Activated T-cell treated with anti-CD3 and anti-CD28 coated beads for 4 hours (primary cell): ENCODE data around the gene REELD1.

Experiments used
- DNase-seq: peaks from one replicate; pipeline ENCODE4 v3.0.0-alpha.2; 2020

Gene REELD1

GRCh38 chr4:146229406-146229805, 15.1 kb downstream of the REELD1 start:
- DNase-seq: no peak

- DNase-seq: no peak
These were observed 17.9 kb downstream of the REELD1 start for GRCh38 chr4:146232131-146232722.

GRCh38 chr4:146235654-146236177, 21.4 kb downstream of the REELD1 start:
- no peak for DNase-seq

DNA sequence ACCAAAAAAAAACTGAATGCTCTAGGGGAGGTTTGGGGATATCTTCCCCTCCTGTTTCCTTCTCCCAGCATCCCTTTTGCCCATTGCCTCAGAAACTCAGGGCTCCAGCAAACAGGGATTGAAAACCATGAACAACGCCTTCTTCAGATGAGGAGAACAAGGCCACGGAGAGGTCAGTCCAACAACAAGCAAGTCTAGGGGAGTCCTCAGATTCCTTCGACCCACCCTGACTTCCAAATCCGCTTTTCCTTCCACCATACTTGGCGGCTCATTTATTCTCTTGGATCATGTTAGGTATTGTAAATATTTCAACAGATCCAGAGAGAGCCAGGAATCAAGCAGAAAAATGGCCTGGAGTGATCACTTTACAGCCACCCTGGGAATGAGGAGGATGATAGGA, 21.9 kb downstream of the REELD1 start:
- no peak for DNase-seq

GRCh38 chr4:146237092-146237491, 22.8 kb downstream of the REELD1 start:
- DNase-seq: no peak

- no peak for DNase-seq
These were observed 23.8 kb downstream of the REELD1 start for GRCh38 chr4:146238107-146238506.

GRCh38 chr4:146243141-146243882, 29.0 kb downstream of the REELD1 start:
- DNase-seq: peak; percentile 50

DNA sequence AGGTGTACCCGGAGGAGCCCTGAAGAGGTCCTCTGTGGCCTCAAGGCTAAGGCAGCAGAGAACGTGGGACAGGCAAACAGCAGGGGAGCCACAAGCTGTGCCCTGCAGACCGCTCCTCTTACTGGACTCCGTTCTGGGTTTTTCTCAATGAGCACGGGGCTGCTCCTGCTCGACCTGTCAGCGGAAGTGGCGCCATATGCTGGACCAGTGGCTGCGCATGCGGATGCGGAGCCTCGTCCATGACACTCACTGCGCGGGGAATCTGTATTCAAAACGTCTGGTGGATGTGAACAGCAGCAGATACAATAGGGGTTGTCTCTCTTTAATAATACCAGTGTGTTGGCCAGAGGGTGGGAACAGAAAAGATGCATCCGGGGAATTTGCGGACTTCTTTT, 29.5 kb downstream of the REELD1 start:
- DNase-seq: no peak

GRCh38 chr4:146244496-146244895, 30.2 kb downstream of the REELD1 start:
- DNase-seq: no peak

- no peak for DNase-seq
These were observed 30.9 kb downstream of the REELD1 start for GRCh38 chr4:146245246-146245645.

DNA sequence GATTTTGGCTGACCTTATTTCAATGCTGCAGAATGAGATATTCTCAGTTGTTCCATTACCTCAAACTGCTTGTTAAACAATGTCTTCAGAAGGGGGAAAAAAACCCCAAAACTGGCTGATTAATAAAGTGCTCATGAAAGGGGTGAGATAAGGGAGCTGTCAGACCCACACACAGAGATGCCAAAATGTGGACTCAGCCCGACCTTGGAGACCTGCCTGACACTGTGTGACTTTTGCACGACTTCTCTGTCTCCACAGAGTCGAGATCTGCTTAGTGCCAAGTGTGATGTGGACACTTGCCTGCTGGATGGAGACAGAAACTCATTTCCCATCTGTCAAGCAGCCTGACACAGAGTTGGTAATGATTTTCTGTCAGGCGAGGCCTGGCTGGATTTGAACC, 31.5 kb downstream of the REELD1 start:
- DNase-seq: no peak

DNA sequence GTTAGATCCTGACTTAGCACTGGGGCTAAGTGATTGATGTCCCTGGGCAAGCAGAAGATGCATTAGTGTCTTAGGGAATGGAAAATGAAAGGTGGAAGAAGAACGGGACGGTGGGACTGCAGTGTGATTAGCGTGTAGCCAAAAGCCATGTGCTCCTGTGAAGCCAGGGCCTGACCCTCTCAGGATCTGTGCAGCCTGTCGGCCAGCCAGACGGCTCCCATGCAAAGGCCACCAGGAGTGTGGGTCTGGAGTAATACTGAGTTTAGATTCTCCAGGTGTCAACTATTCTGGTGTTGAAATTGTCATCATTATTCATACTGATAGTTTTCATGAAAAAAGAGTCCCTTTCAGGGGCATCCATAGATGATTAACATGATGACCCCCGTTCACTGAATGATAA, 32.0 kb downstream of the REELD1 start:
- DNase-seq: no peak

GRCh38 chr4:146247356-146247755, 33.0 kb downstream of the REELD1 start:
- no peak for DNase-seq

DNA sequence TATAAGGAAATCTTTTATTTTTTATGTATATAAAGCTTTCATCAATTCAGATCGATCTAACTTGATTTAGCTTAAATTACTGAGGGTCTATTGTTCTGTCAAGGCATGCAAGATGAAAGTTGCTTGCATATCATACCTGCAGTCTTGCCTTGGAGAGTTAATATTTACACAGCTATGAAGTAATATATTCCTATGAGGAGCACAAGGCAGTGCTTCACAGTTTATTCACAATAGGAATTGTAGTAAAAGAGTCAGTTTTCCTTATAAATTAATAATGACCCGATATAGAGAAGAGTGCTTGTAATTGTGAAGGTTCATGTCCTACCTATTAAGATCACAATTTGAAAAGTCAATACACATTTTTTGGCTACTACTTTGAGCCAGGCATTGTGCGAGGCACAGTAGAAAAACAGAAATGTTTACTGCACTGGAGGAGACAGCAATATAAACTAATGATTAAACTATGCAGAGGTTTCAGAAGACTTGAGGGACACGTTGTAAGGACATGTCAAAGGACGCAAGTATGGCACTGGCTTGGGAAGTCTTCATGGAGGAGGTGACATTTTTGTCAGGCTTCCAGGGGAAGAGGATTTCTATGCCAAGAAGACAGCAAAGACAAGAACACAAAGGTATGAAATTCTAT, 38.8 kb downstream of the REELD1 start:
- DNase-seq: no peak

GRCh38 chr4:146255463-146255862, 41.1 kb downstream of the REELD1 start:
- DNase-seq: no peak

DNA sequence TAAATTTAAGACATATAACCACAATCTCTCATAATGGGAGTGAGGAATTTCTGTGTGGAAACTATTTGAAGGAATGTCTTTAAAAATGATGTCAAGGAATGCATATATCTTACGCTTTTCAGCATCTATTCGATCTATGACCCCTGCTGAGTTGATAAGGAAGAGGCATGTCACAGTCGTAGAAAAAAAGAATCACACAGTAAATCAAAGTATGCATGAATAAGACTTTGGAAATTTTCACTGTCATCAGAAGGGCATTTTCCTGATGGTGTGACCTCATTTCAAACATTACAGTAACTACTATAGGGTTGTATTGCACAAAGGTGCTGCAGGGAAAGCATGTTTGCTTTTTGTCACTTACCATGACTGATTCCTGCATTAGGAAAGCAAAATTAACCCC, 41.5 kb downstream of the REELD1 start:
- DNase-seq: no peak

- DNase-seq: no peak
These were observed 42.0 kb downstream of the REELD1 start for GRCh38 chr4:146256328-146256727.

DNA sequence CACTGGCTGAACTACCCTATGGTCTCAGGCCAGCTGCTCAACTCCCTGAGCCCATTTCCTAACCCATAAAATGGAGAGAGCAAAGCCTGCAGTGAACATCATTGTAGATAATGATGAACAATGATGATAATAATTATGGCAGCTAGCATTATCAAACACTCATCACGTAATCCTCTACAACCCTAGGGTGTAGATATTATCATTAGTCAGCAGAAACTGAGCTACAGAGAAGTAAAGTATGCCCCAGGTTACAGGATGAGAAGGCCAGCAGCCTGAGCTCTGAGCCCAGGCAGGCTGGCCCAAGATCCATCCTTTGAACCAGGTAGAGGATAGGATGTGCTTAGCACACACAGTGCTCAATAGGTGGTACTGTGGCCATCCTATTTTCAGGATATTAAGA, 43.2 kb downstream of the REELD1 start:
- no peak for DNase-seq

GRCh38 chr4:146260521-146260920, 46.2 kb downstream of the REELD1 start:
- DNase-seq: no peak

DNA sequence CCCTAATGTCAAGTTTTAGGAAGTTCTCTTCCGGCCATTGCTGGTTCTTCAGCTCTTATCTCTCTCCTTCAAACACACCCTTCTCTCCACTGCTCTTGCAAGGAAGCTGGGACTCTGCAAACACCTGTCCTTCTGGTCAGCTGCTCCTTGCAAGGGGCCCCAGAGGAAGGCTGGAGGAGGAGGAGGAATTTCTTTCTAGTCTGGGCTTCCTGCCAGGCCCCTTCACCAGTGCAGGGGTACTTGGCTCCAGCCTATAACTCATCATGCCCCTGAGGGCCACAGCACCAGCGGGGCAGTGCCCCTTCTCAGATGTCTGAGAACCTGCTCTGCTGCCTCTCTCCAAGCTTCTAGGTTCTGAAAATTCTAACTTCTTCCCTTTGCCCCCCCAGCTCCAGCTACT, 46.7 kb downstream of the REELD1 start:
- no peak for DNase-seq

DNA sequence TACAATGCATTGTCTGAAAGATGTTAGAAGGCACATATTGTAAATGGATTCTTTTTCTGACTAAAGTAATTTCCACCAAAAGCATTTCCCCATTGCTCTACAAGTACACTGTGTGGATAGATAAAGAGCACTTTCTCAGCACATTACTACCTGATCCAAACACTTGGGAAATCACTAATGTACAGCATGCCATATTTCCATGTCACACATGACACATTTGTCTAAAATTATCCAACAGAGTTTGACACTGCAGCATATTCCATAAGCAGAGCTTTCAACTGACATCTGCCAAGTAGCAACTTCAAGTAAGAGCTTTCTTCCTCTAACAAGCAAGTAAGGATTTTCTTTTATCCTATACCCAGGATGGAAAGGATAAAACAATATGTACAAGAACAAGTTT, 49.5 kb downstream of the REELD1 start:
- no peak for DNase-seq

GRCh38 chr4:146265950-146266490, 51.7 kb downstream of the REELD1 start:
- no peak for DNase-seq

- no peak for DNase-seq
These were observed 53.5 kb downstream of the REELD1 start for GRCh38 chr4:146267826-146268225.

DNA sequence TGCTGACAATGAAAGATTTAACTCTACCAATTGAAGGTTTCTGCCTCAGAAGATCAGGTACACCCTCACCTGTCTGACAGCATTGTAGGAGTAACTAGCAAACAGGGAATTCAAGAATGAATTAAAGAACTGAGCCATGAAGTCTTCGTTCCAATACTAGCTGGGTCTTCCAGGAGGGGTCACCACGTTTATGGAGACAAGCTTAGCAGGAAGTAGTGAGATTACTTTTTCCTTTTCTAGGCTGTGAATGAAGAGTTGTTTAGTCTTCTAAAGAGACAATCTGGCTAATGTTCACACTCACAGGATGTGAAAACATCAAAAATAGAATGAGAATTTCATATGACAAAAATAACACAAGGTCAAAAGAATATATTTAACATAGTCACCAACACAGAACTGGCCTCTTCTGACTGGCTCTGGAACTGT, 54.9 kb downstream of the REELD1 start:
- no peak for DNase-seq
